NCI-H1436 (cell line): ENCODE measurements around the gene CLIP1.

Source experiments
- DNase-seq: peaks from one replicate; lab custom pipeline; 2025; lab: John Stamatoyannopoulos, UW

The CLIP1 gene

GRCh38 chr12:122355706-122356105, 66.8 kb downstream of the CLIP1 start:
- no peak for DNase-seq

- no peak for DNase-seq
Measured at GRCh38 chr12:122354958-122355641, 67.4 kb downstream of the CLIP1 start.

- DNase-seq, result no peak
Measured at GRCh38 chr12:122352394-122352793, 70.1 kb downstream of the CLIP1 start.

- DNase-seq, result no peak
Measured at GRCh38 chr12:122350141-122350848, 72.2 kb downstream of the CLIP1 start.

- DNase-seq, result no peak
Measured at GRCh38 chr12:122349078-122349477, 73.4 kb downstream of the CLIP1 start.

GRCh38 chr12:122348505-122348904, 74.0 kb downstream of the CLIP1 start:
- DNase-seq, result no peak

- DNase-seq, result no peak
Measured at GRCh38 chr12:122346054-122346453, 76.4 kb downstream of the CLIP1 start.

- no peak for DNase-seq
Measured at GRCh38 chr12:122345042-122345441, 77.4 kb downstream of the CLIP1 start.

GRCh38 chr12:122336015-122336946, 86.2 kb downstream of the CLIP1 start:
- no peak for DNase-seq

GRCh38 chr12:122333142-122334087, 89.1 kb downstream of the CLIP1 start:
- no peak for DNase-seq

GRCh38 chr12:122327494-122328385, 94.7 kb downstream of the CLIP1 start:
- no peak for DNase-seq

GRCh38 chr12:122327014-122327413, 95.5 kb downstream of the CLIP1 start:
- no peak for DNase-seq

- no peak for DNase-seq
Measured at GRCh38 chr12:122326586-122326985, 95.9 kb downstream of the CLIP1 start.

GRCh38 chr12:122323311-122324019, 99.0 kb downstream of the CLIP1 start:
- no peak for DNase-seq

GRCh38 chr12:122322501-122322900, 100.0 kb downstream of the CLIP1 start:
- DNase-seq, result no peak

- DNase-seq, result no peak
Measured at GRCh38 chr12:122318607-122319605, 103.6 kb downstream of the CLIP1 start.

- no peak for DNase-seq
Measured at GRCh38 chr12:122312926-122313325, 109.5 kb downstream of the CLIP1 start.

- no peak for DNase-seq
Measured at GRCh38 chr12:122311696-122312095, 110.8 kb downstream of the CLIP1 start.
